ENCODE data around the gene TSPY1.
"Not testable (repeated sequence)": the region's sequence is repeated elsewhere in the genome, so short reads cannot be mapped to it uniquely, and the experiment has no call there.

Gene TSPY1

GRCh38 chrY:9466655-9467054 lies at the start of gene TSPY1:
Gene TSPY1 (plus strand): TSS chrY:9466955. CDS start chrY:9467001, 46 bp downstream.
- not testable (repeated sequence) for H3K27ac ChIP-seq

- H3K27ac ChIP-seq, result not testable (repeated sequence)
Observed at GRCh38 chrY:9486967-9487366, 20.2 kb downstream of the TSPY1 start, which contains the start of gene TSPY9. Gene TSPY9 (plus strand): TSS chrY:9487267. CDS start chrY:9487313, 46 bp downstream.

GRCh38 chrY:9504396-9504795 lies 37.6 kb downstream of the TSPY1 start:
- H3K27ac ChIP-seq, result not testable (repeated sequence)

GRCh38 chrY:9516287-9516686 lies 49.5 kb downstream of the TSPY1 start:
- not testable (repeated sequence) for H3K27ac ChIP-seq

All from VCaP (cell line).